SU-DHL-6 (cell line): Measurements from ENCODE around the gene BMERB1.

ENCODE experiments used
- H2AFZ ChIP-seq: fragments of 200-600 bp; sonication (generic); 2 replicates; pipeline ENCODE4 v1.6.1; 2014; ENCODE audit warnings: low read depth, mild to moderate bottlenecking, moderate library complexity, mixed read lengths, antibody characterized with exemption, low read length; ENCODE audit not compliant: severe bottlenecking
- H3F3A ChIP-seq: fragments of 200-600 bp; shearing (Covaris generic); 2 replicates; pipeline ENCODE4 v1.6.0; 2016; ENCODE audit warnings: antibody characterized with exemption, mild to moderate bottlenecking; ENCODE audit not compliant: insufficient read depth
- H3K27ac ChIP-seq: fragments of 200-600 bp; sonication (generic); 2 replicates; pipeline ENCODE4 v1.5.1; 2016; ENCODE audit warnings: low read depth, mild to moderate bottlenecking, low read length, moderate library complexity, mixed read lengths
- H3K27me3 ChIP-seq: fragments of 200-600 bp; sonication (generic), shearing (Covaris generic); 2 replicates; pipeline ENCODE4 v1.6.0; 2014; ENCODE audit warnings: mild to moderate bottlenecking, low read length
- H3K36me3 ChIP-seq: fragments of 200-600 bp; sonication (generic); 2 replicates; pipeline ENCODE4 v1.6.1; 2014; ENCODE audit warnings: mild to moderate bottlenecking, low read length, mixed read lengths
- H3K4me2 ChIP-seq: fragments of 300-600, 200-600 bp; shearing (Covaris generic), sonication (generic); 2 replicates; pipeline ENCODE4 v1.6.0; 2014; ENCODE audit warnings: low read length, low read depth, mild to moderate bottlenecking; ENCODE audit not compliant: poor library complexity, severe bottlenecking
- H3K4me3 ChIP-seq: fragments of 200-600 bp; sonication (generic); 2 replicates; pipeline ENCODE4 v1.5.1; 2014; ENCODE audit warnings: antibody characterized with exemption, low read length, mild to moderate bottlenecking, mixed read lengths; ENCODE audit not compliant: insufficient read depth, poor library complexity, severe bottlenecking
- H3K79me2 ChIP-seq: fragments of 200-600 bp; sonication (generic); 2 replicates; pipeline ENCODE4 v1.6.1; 2014; ENCODE audit warnings: mild to moderate bottlenecking, low read length, moderate library complexity; ENCODE audit not compliant: insufficient read depth
- H3K9ac ChIP-seq: fragments of 200-600 bp; sonication (generic); 2 replicates; pipeline ENCODE4 v1.7.0; 2014; ENCODE audit warnings: mild to moderate bottlenecking, low read length
- H3K9me2 ChIP-seq: fragments of 200-600 bp; sonication (generic); replicated peaks from 2 replicates; pipeline ENCODE4 v1.6.1; 2014; ENCODE audit warnings: low read length; ENCODE audit not compliant: insufficient read depth
- H3K9me3 ChIP-seq: fragments of 200-600 bp; sonication (generic); 2 replicates; pipeline ENCODE4 v1.6.1; 2014; ENCODE audit warnings: low read length, mixed read lengths; ENCODE audit not compliant: insufficient read depth
- H4K20me1 ChIP-seq: fragments of 200-600 bp; sonication (generic); 2 replicates; pipeline ENCODE4 v1.6.1; 2014; ENCODE audit warnings: low read depth, mild to moderate bottlenecking, antibody characterized with exemption, low read length, moderate library complexity, mixed read lengths
- CTCF ChIP-seq: fragments of 200-600 bp; sonication (generic); IDR thresholded peaks from one replicate; pipeline ENCODE4 v1.5.1; 2017; ENCODE audit warnings: antibody characterized with exemption, mild to moderate bottlenecking, low read length, moderate library complexity; ENCODE audit not compliant: insufficient read depth, poor library complexity, severe bottlenecking
- EZH2phosphoT487 ChIP-seq: fragments of 200-600 bp; sonication (generic), shearing (Covaris generic); conservative IDR thresholded peaks from 2 replicates; pipeline ENCODE4 v1.6.1; 2018; ENCODE audit warnings: mild to moderate bottlenecking, antibody characterized with exemption, low read length, moderate library complexity, mixed read lengths

Gene BMERB1

GRCh38 chr16:15597135-15597534 lies 162.7 kb downstream of the BMERB1 start:
- Histone ChIP-seq H3K79me2 (no peaks in the 10 kb centered on the region), H4K20me1 (no peaks in the 10 kb centered on the region), H3K36me3 (peaks cover 13% of the 10 kb centered on the region; the same call in 1 of the 2 replicates), H3K9me3 (no peaks in the 10 kb centered on the region), H3K27ac (no peak overlapping the region), H3K9me2 (no peaks in the 10 kb centered on the region), H3K9ac (no peak overlapping the region), H3K27me3 (no peaks in the 10 kb centered on the region), H3K4me3 (no peak overlapping the region), H3F3A (0 out of 2 replicates have a peak, but pooled peaks cover 4% of the 10 kb centered on the region), H2AFZ (no peak overlapping the region), H3K4me2 (no peak overlapping the region)
- TF ChIP-seq CTCF (no peak), EZH2phosphoT487 (no peak)

DNA sequence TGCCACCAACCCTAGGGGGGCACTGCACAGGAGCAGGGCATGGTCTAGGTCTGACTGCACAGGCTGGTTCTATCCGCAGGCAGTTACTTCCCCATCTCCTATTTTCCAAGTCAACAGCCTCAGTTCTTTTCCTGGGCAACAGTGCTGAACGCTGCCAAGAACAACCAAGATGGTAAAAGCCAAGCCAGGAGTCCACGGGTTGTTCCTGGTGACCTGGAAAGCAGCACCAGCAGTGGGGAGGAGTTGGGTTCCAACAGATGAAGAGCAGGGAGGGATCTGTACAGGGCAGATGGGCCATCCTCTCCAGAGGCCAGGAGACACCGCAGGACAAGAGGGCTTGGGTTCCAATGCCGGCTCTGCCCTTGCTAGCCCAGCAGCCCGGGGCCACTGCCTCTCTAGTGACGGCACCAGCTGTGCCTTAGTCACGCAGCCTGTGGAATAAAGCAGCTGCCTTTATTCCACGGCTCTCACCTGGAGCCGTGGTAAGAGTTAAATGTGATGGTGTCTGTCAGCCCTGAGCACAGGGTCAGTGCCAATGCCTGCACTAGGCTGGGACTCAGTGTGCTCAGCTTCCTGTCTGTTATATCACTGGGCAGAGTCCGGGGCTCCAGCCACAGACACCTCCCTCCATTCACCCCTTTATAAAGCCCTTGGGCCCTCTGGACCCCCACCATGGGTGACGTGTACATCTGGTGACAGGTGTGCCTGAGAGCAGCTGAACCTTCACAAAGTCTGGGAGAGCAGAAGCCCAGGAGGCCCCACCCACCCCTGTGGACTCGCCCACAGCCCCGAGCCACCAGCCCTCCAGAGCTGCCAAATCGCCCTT lies 163.6 kb downstream of the BMERB1 start:
- Histone ChIP-seq H3K9ac (no peak overlapping the region), H3K4me2 (no peak overlapping the region), H3K27me3 (no peaks in the 10 kb centered on the region), H3K9me3 (no peaks in the 10 kb centered on the region), H3K4me3 (no peak overlapping the region), H3K27ac (no peak overlapping the region), H4K20me1 (no peaks in the 10 kb centered on the region), H3F3A (0 out of 2 replicates have a peak, but pooled peaks cover 4% of the 10 kb centered on the region), H2AFZ (no peak overlapping the region), H3K36me3 (peaks cover 17% of the 10 kb centered on the region; the same call in 1 of the 2 replicates), H3K9me2 (no peaks in the 10 kb centered on the region), H3K79me2 (no peaks in the 10 kb centered on the region)
- TF ChIP-seq EZH2phosphoT487 (no peak), CTCF (no peak)

GRCh38 chr16:15598648-15599190 lies 164.3 kb downstream of the BMERB1 start:
- no peaks in the 10 kb centered on the region for H4K20me1 ChIP-seq
- 0 out of 2 replicates have a peak, but pooled peaks cover 4% of the 10 kb centered on the region for H3F3A ChIP-seq
- H3K79me2 ChIP-seq, result no peaks in the 10 kb centered on the region
- H3K4me3 ChIP-seq, result no peak overlapping the region
- no peak overlapping the region for H3K9ac ChIP-seq
- no peaks in the 10 kb centered on the region for H3K9me2 ChIP-seq
- H3K27ac ChIP-seq, result no peak overlapping the region
- no peak overlapping the region for H2AFZ ChIP-seq
- H3K36me3 ChIP-seq, result peaks cover 18% of the 10 kb centered on the region; the same call in 1 of the 2 replicates
- no peaks in the 10 kb centered on the region for H3K27me3 ChIP-seq
- no peaks in the 10 kb centered on the region for H3K9me3 ChIP-seq
- no peak for TF ChIP-seq CTCF
- TF ChIP-seq EZH2phosphoT487, result no peak
- H3K4me2 ChIP-seq, result no peak overlapping the region
